ENCODE data around the gene UBE2C. TPM values are rescaled to one million over a fixed set of nuclear protein-coding genes. Genes with fewer than 3 reads are reported as not detected.

The UBE2C gene
- total RNA-seq, 1 experiment from 2014 or later: 205 TPM

DNA sequence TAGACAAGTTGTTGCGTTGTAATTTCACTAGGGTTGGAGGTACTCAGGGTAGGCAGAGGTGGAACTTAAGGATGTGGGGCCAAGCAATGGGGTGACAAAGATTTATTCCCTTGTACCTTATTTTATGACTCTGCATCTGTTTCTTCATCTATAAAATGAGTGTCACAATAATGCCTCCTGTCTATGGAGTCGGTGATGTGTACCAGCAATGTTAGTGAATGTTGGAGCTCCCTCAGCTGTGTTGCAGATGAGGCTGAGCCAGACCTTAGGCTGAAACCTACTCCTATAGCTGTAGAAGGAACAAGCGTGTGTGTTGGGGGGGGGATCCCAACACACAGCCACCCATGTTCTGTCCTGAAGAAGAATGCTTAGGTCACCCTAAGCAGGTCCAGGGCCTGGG, 4.5 kb downstream of the UBE2C start:
- ChIA-PET CTCF (interaction anchor here (0.9 kb wide), 1 partner anchor 153 kb away, joined by 5 read pairs; no protein-coding TSS in a partner anchor), RAD21 (ENCODE audit: low non-redundant PET in 1 of 2, low total read pairs in 2 of 2, uncharacterized antibody in 2 of 2, unreplicated experiment in 2 of 2) (no interaction called here), POLR2A (interaction anchor here (1.3 kb wide), 1 partner anchor 9 kb away, joined by 4 read pairs; the partner anchor contains the start of gene TNNC2)
- Histone ChIP-seq H3K27me3 (ENCODE audit: insufficient read depth, low read length) (no peaks in the 10 kb centered on the region), H3K9me2 (ENCODE audit: insufficient read depth) (no peaks in the 10 kb centered on the region), H3K4me1 (ENCODE audit: control insufficient read depth in 1 of 2, insufficient read depth in 2 of 2, low read length in 2 of 2) (peaks cover 17 to 34% of the 10 kb centered on the region in 2 experiments; a peak in 3 of 4 replicates), H3K9me3 (ENCODE audit: control insufficient read depth in 1 of 2, insufficient read depth in 1 of 2, low read depth in 1 of 2, low read length in 2 of 2) (no peaks in the 10 kb centered on the region), H3K4me3 (replicated peaks in 1 of 2; ENCODE audit: low read depth in 1 of 2, low read length in 2 of 2) (no peak overlapping the region), H2AFZ (ENCODE audit: low read depth, low read length, poor library complexity, severe bottlenecking) (no peak overlapping the region), H3K4me2 (ENCODE audit: low read length) (no peak overlapping the region), H4K20me1 (ENCODE audit: insufficient read depth) (no peaks in the 10 kb centered on the region), H3K79me2 (ENCODE audit: insufficient read depth, low read length) (peaks cover 34% of the 10 kb centered on the region), H3K27ac (ENCODE audit: low read depth, low read length) (peak overlapping the region; percentile 28; the same call in 1 of the 2 replicates), H3K9ac (ENCODE audit: low read length) (no peak overlapping the region), H3K36me3 (ENCODE audit: control insufficient read depth in 1 of 2, insufficient read depth in 2 of 2, low read length in 2 of 2) (peaks cover 16 to 41% of the 10 kb centered on the region in 2 experiments)
- TF ChIP-seq RAD21 (IDR thresholded peaks at IDR 0.05; ENCODE audit: low read depth) (no peak), POLR2A (IDR thresholded peaks at IDR 0.05; ENCODE audit: borderline replicate concordance, extremely low read depth, insufficient read depth, insufficient read length) (no peak)
- intact Hi-C loops (cut with micrococcal nuclease): no loop called here
- BruUV-seq (replicated peaks): no TSS peak
- no peak for DNase-seq (ENCODE audit: low read depth, low spot score)
- ATAC-seq: no peak

DNA sequence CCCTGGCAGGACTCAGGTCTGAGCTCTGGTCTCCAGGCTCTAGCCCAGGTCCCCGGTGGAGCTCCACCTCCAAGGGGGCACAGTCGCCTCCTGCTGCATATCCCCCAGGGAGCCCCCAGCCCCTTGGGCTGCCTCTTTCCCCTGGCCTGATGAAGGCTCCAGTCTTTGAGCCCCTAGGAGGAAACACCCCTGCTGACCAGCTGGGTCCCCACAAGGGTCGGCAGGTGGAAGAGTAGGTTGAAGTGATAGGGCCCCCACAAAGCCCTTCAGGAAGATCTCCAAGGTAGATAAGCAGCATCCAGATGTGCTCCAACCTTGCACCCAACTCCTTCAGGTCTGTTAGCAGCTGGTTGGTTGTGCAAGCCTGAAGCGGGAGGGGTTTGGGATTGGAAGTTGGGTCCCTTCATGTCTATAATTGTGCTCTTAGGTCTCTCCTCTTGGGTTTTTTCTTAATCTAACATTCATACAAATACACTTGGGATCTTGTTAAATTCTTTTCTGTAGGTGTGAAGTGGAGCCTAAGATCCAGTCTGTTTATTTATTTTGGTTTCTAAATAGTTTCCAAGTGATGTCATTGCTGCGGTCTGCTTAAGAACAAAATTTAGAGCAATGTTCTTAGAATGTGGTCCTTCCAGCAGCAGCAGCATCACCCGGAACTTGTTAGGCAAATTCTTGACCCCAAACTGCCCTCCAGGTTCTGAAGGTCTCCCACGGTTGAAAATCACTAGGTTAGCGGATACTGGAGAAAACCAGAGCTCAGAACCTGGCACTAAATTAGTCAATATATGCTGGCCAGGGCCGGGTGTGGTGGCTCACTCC, 5.1 kb downstream of the UBE2C start:
- H3K9me2 ChIP-seq (ENCODE audit: insufficient read depth): no peaks in the 10 kb centered on the region
- peaks cover 33% of the 10 kb centered on the region for H3K79me2 ChIP-seq (ENCODE audit: insufficient read depth, low read length)
- peaks cover 16 to 41% of the 10 kb centered on the region in 2 experiments for H3K36me3 ChIP-seq (ENCODE audit: control insufficient read depth in 1 of 2, insufficient read depth in 2 of 2, low read length in 2 of 2)
- H4K20me1 ChIP-seq (ENCODE audit: insufficient read depth): no peaks in the 10 kb centered on the region
- H3K9ac ChIP-seq (ENCODE audit: low read length): no peak overlapping the region
- ChIA-PET RAD21 (ENCODE audit: low non-redundant PET in 1 of 2, low total read pairs in 2 of 2, uncharacterized antibody in 2 of 2, unreplicated experiment in 2 of 2) (no interaction called here), CTCF (interaction anchor here (0.9 kb wide), 1 partner anchor 152 kb away, joined by 5 read pairs; no protein-coding TSS in a partner anchor), POLR2A (interaction anchor here (1.3 kb wide), 1 partner anchor 9 kb away, joined by 4 read pairs; the partner anchor contains the start of gene TNNC2)
- peak; percentile 16 for TF ChIP-seq POLR2A (IDR thresholded peaks at IDR 0.05; ENCODE audit: borderline replicate concordance, extremely low read depth, insufficient read depth, insufficient read length)
- TF ChIP-seq POLR2AphosphoS5 (IDR thresholded peaks at IDR 0.05; ENCODE audit: low read depth, low read length): peak; percentile 53
- TF ChIP-seq EZH2 (IDR thresholded peaks at IDR 0.05): no peak
- TF ChIP-seq SIN3A (IDR thresholded peaks at IDR 0.05; ENCODE audit: low read depth): no peak
- TF ChIP-seq FOSL1 (IDR thresholded peaks at IDR 0.05; ENCODE audit: low read depth): no peak
- H2AFZ ChIP-seq (ENCODE audit: low read depth, low read length, poor library complexity, severe bottlenecking): no peak overlapping the region
- no peaks in the 10 kb centered on the region for H3K27me3 ChIP-seq (ENCODE audit: insufficient read depth, low read length)
- intact Hi-C loops (cut with micrococcal nuclease): no loop called here
- peaks cover 16 to 36% of the 10 kb centered on the region in 2 experiments; a peak in 3 of 4 replicates for H3K4me1 ChIP-seq (ENCODE audit: control insufficient read depth in 1 of 2, insufficient read depth in 2 of 2, low read length in 2 of 2)
- ATAC-seq (no peak), DNase-seq (ENCODE audit: low read depth, low spot score) (no peak)
- no peaks in the 10 kb centered on the region for H3K9me3 ChIP-seq (ENCODE audit: control insufficient read depth in 1 of 2, insufficient read depth in 1 of 2, low read depth in 1 of 2, low read length in 2 of 2)
- H3K4me3 ChIP-seq (replicated peaks in 1 of 2; ENCODE audit: low read depth in 1 of 2, low read length in 2 of 2): no peak overlapping the region
- H3K4me2 ChIP-seq (ENCODE audit: low read length): peak overlapping the region; percentile 16; the same call in 1 of the 2 replicates
- BruUV-seq (replicated peaks): no TSS peak
- H3K27ac ChIP-seq (ENCODE audit: low read depth, low read length): peak overlapping the region; percentile 28; the same call in 1 of the 2 replicates

Data from HCT116 (cell line).